Uterus (tissue), 2 donors: ENCODE measurements around the gene ZBTB20.

Experiments used
- POLR2A ChIP-seq, 2 donors: fragments of 450-650 bp; IDR thresholded peaks; one replicate each; pipeline ENCODE4 v1.6.1; 2016; ENCODE audit warnings: antibody characterized with exemption in 2 of 2, mild to moderate bottlenecking in 1 of 2, moderate library complexity in 1 of 2
- TF ChIP-seq, protein P1 (sequence below), 4 experiments: fragments of 200-600 bp in 2 of 4; fragments of 450-650 bp in 2 of 4; sonication (generic) in 2 of 4; IDR thresholded peaks; one replicate each; pipeline ENCODE4 v1.5.1; 2016 to 2019; ENCODE audit warnings: antibody characterized with exemption in 4 of 4, mild to moderate bottlenecking in 2 of 4, moderate library complexity in 1 of 4

DNA sequence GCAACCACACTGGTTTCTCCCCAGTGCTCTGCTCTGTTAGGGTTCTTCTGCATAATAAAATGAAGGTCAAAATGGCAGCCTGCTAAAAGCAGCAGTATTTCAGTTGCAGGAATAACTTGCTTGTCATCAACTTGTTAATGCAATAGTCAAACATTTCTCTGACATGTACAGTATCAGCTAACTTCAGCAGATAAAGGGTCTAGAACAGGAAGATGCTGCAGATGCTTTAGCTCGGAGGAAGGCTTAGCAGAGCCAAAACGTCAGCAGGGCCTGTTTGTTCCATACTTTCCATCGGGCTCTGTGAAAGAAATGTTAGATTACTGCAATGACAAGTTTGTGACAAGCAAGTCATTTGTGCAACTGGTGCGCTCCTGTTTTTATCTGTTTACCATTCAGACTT lies 561.4 kb downstream of the ZBTB20 start:
- TF ChIP-seq, protein P1, sequence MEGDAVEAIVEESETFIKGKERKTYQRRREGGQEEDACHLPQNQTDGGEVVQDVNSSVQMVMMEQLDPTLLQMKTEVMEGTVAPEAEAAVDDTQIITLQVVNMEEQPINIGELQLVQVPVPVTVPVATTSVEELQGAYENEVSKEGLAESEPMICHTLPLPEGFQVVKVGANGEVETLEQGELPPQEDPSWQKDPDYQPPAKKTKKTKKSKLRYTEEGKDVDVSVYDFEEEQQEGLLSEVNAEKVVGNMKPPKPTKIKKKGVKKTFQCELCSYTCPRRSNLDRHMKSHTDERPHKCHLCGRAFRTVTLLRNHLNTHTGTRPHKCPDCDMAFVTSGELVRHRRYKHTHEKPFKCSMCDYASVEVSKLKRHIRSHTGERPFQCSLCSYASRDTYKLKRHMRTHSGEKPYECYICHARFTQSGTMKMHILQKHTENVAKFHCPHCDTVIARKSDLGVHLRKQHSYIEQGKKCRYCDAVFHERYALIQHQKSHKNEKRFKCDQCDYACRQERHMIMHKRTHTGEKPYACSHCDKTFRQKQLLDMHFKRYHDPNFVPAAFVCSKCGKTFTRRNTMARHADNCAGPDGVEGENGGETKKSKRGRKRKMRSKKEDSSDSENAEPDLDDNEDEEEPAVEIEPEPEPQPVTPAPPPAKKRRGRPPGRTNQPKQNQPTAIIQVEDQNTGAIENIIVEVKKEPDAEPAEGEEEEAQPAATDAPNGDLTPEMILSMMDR (IDR thresholded peaks at IDR 0.05) = no peak
- no peak for TF ChIP-seq POLR2A (IDR thresholded peaks at IDR 0.05)
